Hematopoietic multipotent progenitor cell (in vitro differentiated cells): ENCODE results near the gene SPTB. TPM values are rescaled to one million over a fixed set of nuclear protein-coding genes. Genes with fewer than 3 reads are reported as not detected.

ENCODE experiments used
- DNase-seq, 3 donors: peaks; one replicate each; pipeline ENCODE4 v3.0.0-alpha.2; 2011 to 2015; ENCODE audit warnings: low read depth in 2 of 3, low spot score in 2 of 3
- total RNA-seq: library from RNA; depleted of rRNA; stranded (reverse); fragments of >200 nt; gene quantifications from one replicate; pipeline ENCODE4 v1.2.3, GENCODE V29; 2012

SPTB gene
- total RNA-seq, 1 donor: 0.81 TPM

DNA sequence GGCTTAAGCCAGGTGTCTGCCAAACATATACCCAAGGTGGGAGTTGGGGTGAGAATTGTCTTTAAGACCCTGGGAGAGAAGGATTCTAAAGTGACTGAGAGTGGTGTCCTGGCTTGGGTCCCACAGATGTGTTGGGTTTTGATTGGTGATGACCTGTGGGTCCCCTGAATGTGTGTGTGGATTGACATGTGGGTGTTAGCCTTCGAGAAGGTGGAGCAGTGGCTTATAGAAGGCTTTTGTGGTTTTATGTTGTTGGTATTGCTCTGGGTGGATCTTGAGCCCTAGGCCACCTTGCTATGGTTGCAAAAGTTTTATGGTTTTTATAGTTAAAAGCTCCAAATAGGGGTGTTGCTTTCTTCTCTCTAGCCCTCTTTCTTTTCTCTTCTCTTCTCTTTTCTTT lies 145.8 kb downstream of the SPTB start:
- DNase-seq: no peak

DNA sequence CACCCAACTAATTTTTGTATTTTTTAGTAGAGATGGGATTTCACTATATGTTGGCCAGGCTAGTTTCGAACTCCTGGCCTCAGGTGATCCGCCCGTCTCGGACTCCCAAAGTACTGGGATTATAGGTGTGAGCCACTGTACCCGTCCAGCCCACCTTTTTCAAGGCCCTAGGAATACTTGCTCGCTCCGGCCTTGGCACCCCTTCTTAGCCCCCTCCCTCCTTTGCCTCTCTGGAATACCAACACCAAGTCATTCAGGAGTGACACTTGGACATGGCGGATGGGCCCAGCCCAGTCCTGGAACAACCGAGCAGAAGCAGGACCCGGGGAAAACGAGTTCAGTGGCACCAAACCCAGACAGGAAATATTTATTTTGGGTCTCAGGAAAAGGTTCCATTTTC lies 146.4 kb downstream of the SPTB start:
- no peak for DNase-seq

DNA sequence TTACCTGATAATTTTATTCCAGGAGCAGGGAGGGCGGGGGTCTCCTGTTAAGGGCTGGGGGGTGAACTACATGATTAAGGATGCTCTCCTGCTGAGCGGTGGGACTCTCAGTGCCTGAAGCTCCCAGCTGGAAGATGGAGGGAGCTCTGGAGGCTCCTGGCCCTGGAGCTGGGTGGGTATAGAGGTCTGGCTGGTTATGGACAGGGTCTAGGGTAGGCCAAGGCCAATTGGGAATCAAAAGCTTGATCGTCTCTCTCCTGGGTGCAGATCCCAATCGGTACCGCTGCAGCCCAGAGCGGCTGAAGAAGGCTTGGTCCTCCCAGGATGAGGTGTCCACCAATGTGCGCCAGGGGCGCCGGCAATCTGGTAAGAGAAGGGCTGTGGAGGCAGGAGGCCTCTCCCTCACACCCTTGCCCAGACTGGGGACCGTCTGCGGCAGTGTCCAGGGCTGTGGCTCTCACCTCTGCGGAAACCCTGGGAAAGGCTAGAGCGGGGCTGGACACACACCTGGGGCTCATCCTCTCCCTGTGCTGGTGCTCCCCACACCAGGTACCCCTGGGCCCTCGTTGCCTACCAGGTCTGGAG lies 147.1 kb downstream of the SPTB start:
- DNase-seq: no peak

DNA sequence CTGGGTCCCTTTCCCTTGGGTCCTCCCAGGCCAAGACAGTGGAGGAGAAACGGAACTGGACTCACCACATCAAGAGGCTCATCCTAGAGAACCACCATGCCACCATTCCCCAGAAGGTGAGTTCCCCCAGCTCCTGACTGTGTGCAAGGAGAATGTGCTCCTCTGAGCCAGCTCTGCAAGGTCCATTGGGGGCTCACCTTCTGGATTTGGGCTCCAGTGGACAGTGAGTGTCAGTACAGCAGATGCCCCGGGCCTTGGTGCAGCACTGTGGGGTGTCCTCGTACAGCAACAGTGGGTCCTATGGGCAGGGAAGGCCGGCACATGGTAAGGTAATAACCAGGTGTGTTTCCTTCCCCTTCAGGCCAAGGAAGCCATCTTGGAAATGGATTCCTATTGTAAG lies 147.6 kb downstream of the SPTB start:
- no peak for DNase-seq

DNA sequence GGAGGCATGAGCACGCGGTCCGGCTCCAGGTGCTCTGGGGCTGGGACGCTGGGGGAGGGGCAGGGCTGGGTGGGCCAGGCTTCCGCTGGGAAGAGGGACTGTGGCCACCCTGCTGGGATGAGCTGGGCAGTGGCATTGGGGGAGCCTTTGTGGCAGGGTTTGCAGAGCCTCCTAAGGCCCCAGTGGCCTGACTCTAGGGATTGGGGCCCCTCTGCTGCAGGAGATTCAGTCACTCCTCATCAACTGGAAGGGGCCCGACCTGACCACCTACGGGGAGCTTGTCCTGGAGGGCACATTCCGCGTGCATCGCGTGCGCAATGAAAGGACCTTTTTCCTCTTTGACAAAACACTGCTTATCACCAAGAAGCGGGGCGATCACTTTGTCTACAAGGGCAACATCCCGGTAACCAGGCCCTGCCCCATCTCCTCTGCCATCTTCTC lies 148.5 kb downstream of the SPTB start:
- DNase-seq: no peak

DNA sequence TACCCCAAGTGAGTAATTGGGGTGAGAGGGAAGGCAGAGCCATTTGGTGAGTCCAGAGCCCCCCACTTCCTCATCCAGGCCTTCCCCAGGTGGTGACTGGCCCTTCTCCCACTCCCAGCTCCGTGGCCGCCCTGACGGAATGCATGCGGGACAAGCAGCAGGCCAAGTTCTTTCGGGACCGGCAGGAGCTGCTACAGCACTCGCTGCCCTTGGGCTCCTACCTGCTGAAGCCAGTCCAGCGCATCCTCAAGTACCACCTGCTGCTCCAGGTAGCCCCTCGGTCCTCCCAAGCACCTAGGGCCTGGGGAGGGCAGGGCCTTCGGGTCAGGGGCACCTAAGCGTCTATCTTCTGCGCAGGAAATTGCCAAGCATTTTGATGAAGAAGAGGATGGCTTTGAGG lies 149.0 kb downstream of the SPTB start:
- DNase-seq: no peak

DNA sequence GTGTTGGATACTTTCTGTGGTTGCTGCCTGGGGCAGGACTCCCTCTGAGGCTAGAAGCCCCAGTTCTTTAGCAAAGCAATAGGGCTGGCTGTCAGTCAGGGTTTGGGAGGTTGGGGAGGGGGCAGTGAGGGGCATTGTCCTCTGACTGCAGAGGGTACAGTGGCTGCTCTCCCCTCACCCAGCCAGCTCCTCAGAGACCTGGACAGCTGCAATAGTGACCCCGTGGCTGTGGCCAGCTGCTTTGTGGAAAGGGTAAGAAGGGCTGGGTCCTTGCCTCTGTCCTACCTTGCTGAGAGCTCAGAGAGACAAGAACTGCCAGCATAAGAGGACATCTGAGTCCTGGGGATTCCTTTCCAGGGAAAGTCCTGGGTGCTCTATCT lies 149.7 kb downstream of the SPTB start:
- DNase-seq: no peak

DNA sequence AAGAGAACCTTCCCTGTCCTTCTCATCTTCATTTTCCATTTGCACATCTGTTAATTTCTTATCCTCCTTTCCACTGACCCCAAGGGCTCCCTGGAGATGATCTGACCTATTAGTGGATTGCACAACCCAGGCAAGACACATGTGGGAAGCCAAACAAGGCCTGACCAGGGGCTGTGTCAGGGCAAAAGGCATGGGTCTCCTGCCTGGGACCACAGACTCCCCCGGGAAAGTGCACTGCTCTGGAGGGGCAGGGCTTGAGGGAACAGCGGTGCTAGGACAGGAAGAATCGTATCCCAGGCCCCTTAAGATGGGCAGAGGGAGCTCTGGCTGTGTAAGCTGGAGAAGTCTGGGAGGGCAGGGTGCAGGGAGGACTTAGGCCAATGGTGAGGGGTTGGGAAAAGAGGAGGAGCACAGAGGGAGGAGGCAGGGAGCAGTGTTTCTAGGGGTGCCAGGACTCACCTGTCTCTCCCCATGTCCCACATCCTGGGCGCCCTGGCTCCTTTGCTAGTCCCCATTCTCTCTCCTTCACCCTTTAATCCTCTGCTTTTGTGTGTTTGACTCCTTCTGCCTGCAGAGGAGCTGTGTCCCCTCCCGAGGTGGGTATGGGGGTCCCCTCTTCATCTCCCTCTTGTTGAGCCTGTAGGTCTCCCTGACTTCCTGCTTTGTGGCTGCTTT lies 150.2 kb downstream of the SPTB start:
- no peak for DNase-seq

DNA sequence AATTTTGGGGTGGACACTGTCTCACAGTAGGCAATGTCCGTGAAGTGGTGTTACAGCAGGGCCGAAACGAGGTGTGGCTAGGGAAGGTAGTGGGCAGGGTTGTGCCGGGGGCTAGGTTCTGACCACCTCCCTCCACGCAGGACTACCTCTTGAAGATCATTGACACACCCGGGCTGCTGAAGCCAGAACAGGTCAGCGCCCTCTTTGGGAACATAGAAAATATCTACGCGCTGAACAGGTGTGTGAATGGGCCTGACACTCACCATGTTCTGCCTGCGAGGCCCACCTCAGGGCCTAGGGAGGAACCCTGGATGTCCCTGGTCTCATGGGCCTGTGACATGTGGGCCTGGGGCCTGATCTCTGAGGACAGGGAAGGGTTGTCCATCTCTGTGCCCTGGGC lies 150.9 kb downstream of the SPTB start:
- no peak for DNase-seq

DNA sequence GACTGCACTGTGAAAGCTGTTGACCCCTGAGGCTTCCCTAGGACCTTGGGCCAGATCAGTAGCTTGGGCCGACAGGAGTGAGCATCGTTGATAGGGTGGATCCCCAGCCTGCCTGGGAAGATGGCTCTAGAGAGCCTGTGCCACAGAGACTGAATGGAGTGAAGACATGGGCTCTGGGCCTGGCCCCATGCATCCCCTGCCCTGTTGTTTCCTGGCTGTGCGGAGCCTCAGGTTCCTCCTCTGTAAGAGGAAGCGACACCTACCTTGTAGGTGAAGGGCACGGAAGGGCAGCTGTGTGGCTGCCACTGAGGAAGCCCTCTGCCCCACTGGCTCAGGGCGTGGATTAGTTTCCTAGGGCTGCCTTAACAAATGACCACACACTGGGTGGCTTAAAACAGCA lies 151.6 kb downstream of the SPTB start:
- no peak for DNase-seq

DNA sequence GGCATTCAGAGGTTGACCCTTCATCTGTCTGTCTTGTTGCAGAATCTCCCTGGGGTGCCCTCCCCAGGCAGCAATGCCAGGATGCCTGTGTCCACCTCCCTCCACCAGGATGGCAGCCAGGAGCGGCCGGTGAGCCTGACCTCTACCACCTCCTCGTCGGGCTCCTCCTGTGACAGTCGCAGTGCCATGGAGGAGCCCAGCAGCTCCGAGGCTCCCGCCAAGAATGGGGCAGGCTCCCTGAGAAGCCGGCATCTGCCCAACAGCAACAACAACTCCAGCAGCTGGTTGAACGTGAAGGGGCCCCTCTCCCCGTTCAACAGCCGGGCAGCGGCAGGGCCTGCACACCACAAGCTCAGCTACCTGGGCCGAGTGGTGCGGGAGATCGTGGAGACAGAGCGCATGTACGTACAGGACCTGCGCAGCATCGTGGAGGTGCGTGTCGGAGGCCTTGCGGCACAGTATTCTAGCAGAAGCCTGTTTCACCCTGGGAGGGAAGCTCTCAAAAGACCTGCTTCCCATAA lies 152.1 kb downstream of the SPTB start:
- no peak for DNase-seq

DNA sequence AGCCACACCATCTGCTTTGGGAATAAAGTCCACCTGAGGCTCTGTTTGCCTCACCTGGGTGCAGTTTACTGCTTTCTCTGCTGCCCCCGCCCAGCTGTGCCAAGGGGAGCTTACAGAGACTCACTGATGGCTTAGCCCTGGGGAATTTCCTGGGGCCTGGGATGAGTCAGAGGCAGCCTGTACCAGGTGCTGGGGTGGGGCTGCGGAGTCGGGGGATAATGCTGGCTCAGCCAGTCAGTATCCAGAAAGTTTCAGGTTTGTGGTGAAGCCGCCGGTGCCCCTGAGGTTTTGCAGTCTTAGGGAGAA lies 153.2 kb downstream of the SPTB start:
- DNase-seq: no peak

DNA sequence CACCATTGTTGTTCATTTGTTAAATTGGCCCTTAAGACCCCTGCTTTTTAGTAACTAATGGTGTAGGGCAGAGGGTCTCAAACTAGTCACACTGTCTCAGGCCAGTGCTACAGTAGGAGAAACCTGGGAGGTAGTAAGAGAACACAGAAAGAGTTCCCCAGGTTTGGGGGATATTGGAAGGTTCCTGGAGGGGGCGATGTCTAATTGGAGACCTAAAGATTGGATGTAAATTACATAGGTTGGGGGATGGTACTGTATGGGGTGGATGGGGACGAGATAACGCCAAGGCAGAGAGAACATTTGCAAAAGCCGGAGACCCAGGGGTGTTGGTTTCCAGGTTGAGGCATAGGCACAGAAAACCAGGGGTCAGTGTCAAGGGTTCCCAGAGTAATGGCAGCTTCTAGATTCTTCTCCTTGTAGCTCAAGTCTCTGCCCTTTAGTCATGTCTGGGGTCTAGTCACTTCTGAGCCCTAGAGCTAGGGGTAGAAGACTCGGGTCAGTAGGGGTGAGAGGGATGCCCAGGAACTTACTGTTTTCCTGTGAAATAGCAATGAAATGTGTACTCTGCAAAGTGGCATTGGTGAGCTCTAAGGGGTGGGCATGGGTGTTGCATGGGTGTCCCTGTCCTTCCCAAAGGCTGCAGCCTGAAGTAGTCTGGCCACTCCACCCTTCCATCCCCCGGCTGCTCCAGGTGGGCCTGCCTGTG lies 153.7 kb downstream of the SPTB start:
- DNase-seq: no peak

DNA sequence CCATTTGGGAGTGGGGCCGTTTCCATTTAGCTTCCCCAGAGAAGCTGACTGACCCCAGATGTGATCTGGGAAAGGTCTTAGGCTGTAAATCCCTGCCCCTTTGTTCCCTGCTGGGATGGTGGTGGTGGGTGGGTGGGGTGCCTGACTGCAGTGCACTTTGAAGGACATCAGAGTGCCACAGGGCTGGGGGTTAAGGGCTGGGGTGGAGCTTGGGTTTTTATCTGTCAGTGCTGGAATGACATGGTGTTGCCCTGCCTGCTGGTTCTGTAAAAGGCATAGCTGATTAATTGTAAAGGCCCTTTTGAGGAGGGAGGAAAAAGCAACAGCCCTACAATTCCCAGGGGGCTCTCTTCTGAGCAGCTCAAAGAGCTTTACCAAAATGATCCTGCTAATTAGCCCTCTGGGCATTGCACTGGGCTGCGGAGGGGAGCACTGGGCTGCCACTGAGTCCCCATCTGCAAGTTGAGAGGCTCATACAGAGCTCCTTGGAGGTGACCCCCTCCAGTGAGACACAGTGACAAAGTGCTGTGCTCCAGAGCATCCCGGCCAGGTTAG lies 154.4 kb downstream of the SPTB start:
- no peak for DNase-seq

DNA sequence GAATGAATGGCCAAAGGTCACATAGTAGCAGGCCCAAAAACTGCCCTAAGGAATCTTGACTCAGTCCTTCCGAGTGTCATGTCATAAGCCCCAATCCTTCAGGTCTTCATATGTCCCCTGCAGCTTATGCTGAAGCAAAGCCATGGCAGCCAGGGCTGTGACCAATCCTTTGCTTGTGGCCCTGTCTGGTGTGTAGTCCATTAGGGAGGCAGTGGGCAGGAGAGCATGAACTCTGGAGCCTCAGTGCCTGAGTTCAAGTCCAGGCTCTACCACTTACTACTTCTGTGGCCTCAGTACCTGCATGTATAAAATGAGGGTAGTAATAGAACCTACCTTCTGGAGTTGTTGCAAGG lies 155.2 kb downstream of the SPTB start:
- DNase-seq: no peak

DNA sequence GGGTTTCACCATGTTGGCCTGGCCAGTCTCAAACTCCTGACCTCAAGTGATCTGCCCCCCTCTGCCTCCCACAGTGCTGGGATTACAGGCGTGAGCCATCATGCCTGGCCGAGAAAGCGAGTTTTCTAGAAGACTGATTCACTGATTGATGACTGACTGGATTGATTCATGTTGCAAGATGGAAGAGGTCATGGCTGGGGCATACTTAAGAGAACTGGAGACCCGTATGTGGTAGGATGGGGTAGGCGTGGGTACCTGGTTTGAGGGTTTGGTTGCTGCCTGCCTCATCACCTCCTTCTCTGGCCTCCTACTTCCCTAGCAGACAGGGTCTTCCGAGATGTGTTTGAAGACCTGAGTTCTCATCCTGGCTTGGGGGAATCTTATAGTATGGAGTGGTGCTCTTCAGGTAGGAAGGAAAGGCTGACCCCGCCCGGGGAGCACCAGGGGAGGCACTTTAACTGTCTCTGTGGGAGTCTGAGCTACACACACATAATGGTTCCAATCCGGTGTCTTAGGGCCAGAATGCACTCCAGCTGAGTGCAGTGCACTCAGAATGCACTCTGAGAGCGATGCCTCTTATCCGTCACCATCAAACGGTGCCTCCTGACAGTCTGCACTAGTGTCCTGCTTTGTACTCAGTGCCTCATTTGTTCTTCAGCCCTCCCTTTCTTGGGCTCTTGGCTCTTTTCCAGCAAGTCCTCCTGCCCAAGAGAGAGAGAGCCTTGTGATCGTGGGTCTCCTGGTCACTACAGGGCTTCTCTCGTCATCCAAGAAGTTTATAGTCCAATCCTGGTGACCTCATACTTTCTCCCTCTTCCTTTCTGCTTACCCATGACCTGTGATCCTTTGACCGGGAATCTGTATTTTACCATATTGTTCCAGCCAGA lies 155.8 kb downstream of the SPTB start:
- no peak for DNase-seq

DNA sequence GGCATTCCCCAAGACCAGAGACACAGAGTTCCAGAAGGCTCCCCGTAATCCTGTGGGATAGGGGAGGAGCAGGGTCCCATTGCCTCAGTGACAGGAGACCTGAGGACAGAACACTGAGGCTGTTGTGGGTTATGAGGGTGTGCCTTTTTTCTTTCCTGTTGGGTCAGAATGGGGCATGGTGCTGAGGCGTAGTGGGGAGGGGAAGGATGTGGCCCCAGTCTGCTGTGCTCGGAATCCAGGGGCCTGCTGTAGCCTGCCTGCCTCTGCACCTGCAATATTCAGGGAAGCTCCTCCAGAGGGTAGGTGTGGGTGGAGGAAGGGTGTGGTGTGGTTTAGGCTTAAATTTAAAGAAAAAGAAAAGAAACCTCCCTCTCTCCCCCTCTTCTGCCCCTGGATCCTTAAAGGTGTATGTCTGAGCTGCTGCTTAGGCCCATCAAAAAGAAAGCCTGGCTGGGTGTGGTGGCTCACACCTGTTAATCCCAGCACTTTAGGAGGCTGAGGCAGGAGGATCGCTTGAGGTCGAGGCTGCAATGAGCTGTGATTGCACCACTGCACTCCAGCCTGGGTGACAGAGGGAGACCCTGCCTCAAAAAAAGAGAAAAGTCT lies 156.8 kb downstream of the SPTB start:
- no peak for DNase-seq

DNA sequence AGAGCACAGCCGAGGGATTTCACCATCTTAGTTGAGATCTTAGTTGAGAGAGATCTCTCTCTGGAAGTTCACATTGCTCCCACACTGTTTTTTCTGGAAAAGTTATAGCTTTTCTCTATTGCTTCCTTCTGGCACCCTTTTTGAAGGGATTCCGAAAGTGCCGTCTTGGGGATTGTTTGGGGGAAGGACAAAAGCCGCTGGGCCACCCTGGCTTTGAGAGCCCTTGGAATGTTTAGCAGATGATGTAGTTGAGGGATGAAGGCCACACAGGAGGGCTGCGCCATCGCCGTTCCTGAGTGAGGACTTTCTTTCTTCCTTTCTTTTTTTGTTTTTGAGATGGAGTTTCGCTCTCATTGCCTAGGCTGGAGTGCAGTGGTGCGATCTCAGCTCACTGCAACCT lies 157.8 kb downstream of the SPTB start:
- no peak for DNase-seq

DNA sequence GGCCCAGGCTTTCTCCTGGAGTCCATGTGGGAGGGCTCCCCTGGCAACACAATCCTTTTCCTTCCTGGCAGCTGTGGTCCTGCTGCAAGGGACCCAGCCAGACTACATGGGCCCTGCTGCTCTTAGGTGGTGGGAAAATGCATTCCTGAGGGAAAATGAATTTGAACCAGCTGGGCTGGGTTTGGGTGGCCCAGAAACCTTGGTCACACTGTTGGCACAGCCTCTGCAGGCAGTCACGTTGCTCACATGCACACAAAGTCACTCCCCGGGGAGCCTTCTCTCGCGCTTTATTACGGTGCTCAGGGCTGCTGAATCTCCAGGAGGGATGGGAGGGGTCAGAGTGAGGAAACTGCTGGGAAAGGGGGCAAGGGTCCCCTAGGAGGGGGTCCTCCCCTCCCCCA lies 158.3 kb downstream of the SPTB start:
- no peak for DNase-seq

DNA sequence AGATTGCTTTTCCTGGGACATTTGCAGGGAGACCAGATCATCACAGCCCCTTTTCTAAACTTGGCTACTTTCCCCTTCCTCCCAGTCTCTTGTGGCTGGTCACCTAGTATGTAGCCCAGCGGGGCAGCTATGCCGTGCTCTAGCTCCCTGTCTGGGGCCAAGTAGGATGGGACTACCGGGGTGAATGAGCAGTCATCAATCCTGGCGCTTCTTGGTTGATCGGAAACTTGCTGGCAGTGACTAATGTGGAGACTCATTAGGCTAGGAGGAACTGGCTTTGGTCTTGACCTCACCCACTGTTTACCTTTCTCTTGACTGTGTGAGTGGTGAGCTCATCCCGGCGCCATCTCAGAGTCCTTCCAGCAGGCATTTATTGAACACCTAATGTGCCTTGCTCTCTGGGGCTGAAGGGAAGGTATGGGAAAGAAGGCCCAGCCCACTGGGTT lies 159.6 kb downstream of the SPTB start:
- DNase-seq: no peak

DNA sequence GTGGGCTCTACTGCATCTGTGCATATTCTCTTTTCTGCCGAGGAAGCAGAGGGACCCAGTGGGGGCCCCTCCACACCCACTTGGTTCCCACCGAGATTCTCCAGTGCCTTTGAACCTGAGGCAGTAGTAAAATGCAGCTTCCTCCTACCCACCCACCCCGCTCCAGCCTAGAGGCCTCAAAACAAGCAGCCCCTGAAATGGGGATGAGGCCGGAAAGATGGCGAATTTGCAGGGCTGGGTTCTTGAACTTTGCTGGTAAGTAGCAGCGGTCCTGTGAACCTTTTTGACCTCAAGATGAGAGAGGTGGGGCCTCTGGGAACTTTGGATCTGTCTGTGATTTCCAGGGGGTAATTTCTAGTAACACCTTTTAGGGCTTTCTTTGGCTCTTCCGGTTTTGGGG lies 160.1 kb downstream of the SPTB start:
- DNase-seq: no peak
